ENCODE results near the gene HPGD.

- TF ChIP-seq CTCF (IDR thresholded peaks at IDR 0.05; ENCODE audit: insufficient read depth, low read length, poor library complexity, severe bottlenecking) = no peak
- TF ChIP-seq EZH2phosphoT487 (conservative IDR thresholded peaks at IDR 0.05; ENCODE audit: low read length) = no peak
These were observed 30.7 kb upstream of the HPGD start for GRCh38 chr4:174553031-174553430.

Data from SU-DHL-6 (cell line).